Raji (cell line): Measurements from ENCODE around the gene YAF2.

Experiments
- POLR2A ChIP-seq: IDR thresholded peaks from 2 replicates; pipeline ENCODE4 v1.6.1; 2011; ENCODE audit warnings: low read depth, low read length, control low read depth; ENCODE audit not compliant: insufficient read depth

YAF2 gene

DNA sequence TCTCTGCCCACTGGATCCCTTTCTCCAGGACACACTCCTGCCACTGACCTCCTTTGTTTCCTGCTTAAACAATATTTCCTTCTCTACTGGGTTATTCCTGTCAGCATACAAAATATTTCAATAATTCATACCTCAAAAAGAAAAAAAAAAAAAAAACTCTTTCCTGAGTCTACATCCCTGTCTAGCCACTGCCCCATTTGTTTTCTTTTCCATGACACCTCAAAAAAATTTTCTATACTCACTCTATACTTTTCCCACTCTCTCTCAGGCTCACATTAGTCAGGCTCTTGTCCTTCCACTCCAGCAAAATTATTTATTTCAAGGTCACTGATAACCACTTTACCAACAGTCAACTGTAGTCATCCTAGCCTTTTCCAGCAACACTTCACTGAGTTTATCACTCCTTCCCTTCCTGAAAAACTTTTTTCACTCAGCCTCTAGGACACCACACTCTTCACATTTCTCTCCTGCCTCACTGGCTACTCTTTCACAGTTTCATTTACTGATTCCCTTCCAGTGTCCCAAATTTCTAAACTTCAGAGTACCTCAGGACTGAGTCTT lies 64.0 kb downstream of the YAF2 start:
- TF ChIP-seq POLR2A = no peak

DNA sequence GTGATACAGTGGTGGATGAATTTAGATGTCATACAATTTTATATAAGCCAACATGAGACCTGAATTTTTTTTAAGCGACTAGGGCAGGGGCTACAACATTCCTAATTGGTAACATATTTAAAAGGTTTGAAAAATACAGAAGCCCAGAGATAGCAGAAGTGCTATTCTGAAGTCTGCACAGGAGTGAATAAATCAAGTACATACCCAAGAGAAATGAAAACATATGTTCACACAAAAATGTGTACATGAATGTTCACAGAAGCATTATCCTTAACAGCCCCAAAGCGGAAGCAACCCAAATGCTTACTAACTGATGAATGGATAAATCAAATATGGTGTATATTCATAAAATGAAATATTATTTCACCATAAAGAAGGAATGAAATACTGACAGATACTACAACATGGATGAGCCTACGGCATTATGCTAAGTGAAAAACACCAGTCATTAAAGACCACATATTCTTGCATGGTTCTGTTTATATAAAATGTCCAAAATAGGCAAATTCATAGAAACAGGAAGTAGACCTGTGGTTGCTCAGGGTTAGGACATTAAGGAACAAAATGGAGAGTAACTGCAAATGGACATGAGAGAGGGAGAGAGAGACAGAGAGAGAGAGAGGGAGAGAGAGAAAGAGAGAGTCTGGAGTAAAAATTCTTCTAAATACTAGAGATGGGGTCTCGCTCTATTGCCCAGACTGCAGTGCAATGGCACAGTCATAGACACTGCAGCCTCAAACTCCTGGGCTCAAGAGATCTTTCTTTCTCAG lies 65.4 kb downstream of the YAF2 start:
- TF ChIP-seq POLR2A = no peak

DNA sequence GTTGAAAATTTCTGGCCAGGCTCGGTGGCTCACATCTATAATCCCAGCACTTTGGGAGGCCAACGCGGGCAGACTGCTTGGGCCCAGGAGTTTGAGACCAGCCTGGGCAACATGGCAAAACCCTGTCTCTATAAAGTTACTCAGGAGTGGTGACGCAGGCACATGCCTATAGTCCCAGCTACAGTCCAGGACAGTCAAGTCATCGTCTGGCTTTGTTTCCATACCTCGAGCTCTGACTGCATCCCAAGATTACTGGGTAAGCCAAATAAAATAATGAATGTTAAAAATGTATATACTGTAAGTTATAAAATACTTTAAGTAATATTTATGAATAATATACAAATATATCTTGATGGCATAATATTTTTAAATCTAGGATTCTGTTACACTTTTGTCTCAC lies 70.3 kb downstream of the YAF2 start:
- TF ChIP-seq POLR2A = no peak

DNA sequence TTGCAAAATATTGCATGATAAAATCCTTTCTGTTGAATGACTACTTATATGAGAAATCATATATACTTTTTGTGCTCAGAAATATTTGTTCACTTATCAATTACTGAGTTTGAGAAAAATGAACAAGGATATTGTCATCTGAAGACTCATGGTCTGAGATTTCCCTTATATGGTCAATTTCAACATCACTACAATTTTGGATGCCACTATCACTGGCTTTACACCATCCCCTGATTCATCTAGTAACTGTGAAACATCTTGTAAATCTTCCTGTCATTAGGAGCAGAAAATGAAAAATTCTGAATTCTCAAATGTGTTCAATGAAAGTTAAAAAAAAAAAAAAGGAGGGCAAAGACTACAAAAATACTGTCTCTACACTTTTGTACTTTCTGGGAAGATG lies 71.5 kb downstream of the YAF2 start:
- TF ChIP-seq POLR2A = no peak

DNA sequence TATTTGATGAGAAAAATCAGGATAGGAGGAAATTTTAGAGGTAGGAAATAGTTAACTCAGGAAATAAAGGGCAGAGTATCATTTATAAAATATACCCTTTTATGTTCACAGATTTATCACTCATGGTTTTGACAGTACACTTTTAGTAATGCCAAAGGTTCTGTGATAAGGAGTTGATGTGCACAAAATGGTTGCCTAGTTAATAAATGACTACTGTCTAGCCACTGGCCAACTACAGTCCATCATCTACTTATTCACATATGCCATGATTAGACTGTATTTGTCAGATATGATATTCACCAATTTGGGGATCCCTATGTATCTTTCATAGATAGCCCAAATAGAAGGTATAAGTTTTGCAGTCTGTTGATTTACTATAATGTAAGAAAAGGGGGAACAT lies 74.1 kb downstream of the YAF2 start:
- TF ChIP-seq POLR2A = no peak

GRCh38 chr12:42162965-42163364 lies 75.1 kb downstream of the YAF2 start:
- no peak for TF ChIP-seq POLR2A

DNA sequence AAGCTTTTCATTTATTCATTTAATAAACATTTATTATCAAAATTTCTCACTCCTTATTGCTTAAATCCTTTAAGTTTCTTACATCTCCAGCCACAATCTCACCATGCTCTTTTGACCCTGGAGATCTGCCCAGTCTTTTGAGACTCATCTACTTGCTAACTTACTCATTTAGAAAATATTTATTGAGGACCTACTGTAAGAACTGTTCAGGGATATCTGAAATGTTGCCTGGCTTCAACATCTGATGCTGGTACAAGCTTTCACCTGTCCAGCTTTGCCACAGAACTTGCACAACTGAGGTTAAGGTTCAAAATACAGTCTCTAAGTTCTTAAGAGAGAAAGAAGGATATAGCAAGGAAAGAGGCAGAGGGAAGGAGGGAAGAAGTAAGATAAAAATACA lies 75.9 kb downstream of the YAF2 start:
- no peak for TF ChIP-seq POLR2A

DNA sequence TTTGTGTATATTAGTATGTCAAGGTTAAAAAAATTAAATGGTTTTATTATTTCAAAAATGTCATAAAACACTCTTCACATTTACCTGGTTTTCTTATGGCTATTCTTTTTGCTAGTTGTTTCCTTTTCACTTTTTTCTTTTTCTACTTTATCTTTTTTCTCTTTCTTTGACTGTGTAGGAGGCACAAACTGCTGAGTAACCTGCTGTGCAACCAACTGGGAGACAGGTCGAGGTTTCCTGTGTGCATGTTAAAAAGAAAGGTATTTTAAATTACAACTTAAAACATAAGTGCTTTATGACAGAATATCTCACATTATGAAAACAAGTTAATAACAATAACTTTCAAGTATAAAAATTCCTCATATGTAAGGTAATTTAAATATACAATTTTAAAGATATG lies 76.5 kb downstream of the YAF2 start:
- no peak for TF ChIP-seq POLR2A

- no peak for TF ChIP-seq POLR2A
Measured at GRCh38 chr12:42156232-42156631, 81.8 kb downstream of the YAF2 start.

GRCh38 chr12:42145552-42146215 lies 92.4 kb downstream of the YAF2 start:
- TF ChIP-seq POLR2A = no peak

DNA sequence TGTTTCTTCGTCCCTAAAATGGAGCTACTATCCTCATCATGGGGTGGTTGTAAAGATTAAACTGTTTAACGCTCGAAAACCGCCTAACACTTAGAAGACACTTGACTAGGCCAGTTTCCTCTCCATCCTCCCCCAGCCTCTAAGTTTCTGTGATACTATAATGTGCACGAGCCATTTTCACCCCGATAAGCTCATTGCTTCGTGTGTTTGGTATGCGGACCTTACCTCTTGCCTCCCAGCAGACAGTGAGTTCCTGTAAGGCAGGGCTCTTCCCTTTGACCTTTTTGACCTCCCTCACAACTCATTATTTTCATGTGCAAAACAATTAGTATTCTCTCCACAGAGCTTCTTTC lies 92.9 kb downstream of the YAF2 start:
- no peak for TF ChIP-seq POLR2A

GRCh38 chr12:42144408-42145196 lies 93.4 kb downstream of the YAF2 start, which contains the start of gene GXYLT1:
Gene GXYLT1 (minus strand): TSS chr12:42144874. CDS start chr12:42144646, 228 bp downstream.
- TF ChIP-seq POLR2A = peak; percentile 95

DNA sequence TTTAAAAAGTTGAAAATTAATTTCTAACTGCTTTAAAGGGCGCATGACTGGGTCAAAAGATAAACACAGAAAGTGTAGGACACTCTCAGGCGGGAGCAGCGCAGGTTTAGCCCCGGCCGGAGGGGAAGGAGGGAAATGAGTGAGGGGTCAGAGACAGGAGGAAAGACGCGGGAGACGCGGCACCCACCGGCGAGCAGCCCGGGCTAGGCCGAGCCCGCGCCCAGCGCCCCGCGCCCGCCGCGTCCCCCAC lies 94.0 kb downstream of the YAF2 start:
- no peak for TF ChIP-seq POLR2A

GRCh38 chr12:42143452-42144157 lies 94.4 kb downstream of the YAF2 start:
- TF ChIP-seq POLR2A = no peak

- TF ChIP-seq POLR2A = no peak
Measured at GRCh38 chr12:42141981-42142606, 96.0 kb downstream of the YAF2 start.
